GM10266 (cell line): ENCODE measurements around the gene CPE.
"Not testable (repeated sequence)": the region's sequence is repeated elsewhere in the genome, so short reads cannot be mapped to it uniquely, and the experiment has no call there.

ENCODE experiments used
- DNase-seq: peaks from one replicate; pipeline ENCODE4 v3.0.0; 2012; ENCODE audit errors: extremely low spot score
- TF ChIP-seq, protein P1 (sequence below): IDR thresholded peaks from 2 replicates; pipeline ENCODE4 v1.5.1; 2012; ENCODE audit warnings: mild to moderate bottlenecking, low read depth; ENCODE audit not compliant: control insufficient read depth, insufficient read depth; ENCODE audit errors: missing control alignments

CPE gene

DNA sequence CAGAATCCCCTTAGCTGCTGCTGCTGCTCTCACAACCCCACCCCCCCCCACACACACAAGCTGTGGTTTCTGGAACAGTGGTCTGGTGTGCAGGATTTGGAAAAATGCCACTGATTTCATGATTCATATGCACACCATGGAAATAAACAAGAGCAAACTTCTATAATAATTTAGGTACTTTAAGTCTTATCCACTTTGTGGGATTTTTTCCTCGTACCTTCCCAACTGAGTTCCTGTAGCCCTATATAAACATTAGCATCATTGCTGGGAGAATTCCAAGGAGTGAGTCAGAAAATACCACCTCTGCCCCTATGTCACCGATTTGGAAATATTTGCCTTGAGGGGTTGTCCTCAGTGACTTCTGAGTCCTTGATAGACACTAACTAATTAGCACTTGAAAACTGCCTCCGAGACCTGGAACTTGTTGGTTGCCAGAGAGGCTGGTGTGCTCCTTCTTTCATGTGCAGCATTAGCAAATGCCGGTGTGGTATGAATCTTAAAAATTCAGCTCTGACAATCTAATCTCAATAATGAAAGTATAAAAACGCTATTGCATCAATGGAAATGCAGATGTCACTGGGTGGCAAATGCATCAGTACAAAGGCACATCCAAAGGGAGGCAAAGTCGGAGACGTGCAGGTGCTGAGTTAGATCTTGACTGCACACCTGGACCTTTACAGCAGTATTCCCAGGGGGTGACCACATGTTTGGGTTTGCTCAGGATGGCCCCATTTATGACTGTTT is 61.8 kb downstream of the CPE start:
- no peak for DNase-seq
- TF ChIP-seq, protein P1, sequence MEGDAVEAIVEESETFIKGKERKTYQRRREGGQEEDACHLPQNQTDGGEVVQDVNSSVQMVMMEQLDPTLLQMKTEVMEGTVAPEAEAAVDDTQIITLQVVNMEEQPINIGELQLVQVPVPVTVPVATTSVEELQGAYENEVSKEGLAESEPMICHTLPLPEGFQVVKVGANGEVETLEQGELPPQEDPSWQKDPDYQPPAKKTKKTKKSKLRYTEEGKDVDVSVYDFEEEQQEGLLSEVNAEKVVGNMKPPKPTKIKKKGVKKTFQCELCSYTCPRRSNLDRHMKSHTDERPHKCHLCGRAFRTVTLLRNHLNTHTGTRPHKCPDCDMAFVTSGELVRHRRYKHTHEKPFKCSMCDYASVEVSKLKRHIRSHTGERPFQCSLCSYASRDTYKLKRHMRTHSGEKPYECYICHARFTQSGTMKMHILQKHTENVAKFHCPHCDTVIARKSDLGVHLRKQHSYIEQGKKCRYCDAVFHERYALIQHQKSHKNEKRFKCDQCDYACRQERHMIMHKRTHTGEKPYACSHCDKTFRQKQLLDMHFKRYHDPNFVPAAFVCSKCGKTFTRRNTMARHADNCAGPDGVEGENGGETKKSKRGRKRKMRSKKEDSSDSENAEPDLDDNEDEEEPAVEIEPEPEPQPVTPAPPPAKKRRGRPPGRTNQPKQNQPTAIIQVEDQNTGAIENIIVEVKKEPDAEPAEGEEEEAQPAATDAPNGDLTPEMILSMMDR, result no peak

DNA sequence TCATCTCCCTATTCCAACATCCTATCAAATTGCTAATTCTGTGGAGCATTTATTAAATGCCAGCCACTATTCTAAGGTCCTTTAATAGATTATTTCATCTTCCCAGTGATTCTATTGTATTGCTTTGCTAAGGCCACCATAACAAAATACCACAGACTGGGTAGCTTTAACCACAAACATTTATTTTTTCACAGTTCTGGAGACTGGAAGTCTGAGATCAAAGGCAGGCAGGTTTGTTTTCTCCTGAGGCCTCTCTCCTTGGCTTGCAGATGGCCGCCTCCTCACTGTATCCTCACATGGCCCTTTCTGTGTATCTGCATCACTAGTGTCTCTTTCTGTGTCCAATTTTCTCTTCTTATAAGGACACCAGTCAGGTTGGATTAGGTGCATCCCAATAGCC is 64.5 kb downstream of the CPE start:
- DNase-seq, result no peak
- TF ChIP-seq, protein P1, result no peak

DNA sequence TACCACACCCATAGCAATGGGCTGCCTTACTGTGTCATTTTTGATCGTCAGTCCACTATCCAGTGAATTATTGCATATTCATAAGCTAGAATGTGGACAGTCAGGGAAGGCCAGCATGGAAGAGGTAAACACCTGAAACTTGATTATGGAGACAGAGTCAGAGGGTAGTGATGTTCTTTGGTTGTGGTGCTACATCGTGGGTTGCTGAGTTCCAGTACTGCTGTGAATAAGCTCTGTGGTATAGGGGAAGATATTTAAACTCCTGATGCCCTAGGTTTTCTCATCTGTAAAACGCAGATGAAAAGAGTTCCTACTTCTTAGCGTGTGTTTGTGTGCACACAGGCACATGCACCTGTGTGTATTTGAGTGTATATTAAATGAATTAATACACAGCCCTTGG is 69.9 kb downstream of the CPE start:
- TF ChIP-seq, protein P1, result no peak
- DNase-seq, result no peak

- no peak for DNase-seq
- TF ChIP-seq, protein P1, result no peak
These were observed 70.5 kb downstream of the CPE start for GRCh38 chr4:165449333-165449732.

DNA sequence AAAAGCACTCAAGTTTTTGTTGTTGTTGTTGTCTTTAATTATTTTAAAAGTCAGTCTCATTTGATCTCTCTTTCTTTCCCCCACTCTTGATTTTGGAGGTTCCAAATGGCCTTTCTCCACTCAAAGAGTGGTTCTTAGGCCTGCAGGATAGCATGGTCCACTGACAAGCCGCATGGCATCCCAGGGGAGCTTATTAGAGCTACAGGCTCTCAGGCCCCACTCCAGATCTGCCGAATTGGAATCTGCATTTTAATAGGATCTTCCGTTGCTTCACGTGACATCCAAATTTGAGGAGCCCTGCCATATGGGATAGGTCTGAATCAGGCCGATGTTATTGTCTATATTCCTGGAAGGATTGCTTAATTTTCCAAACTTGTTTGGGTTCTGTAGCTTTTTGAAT is 72.1 kb downstream of the CPE start:
- DNase-seq, result no peak
- TF ChIP-seq, protein P1, result no peak

GRCh38 chr4:165453140-165453539 is 74.3 kb downstream of the CPE start:
- DNase-seq, result not testable (repeated sequence)

GRCh38 chr4:165454426-165454825 is 75.6 kb downstream of the CPE start:
- no peak for DNase-seq
- TF ChIP-seq, protein P1, result no peak

DNA sequence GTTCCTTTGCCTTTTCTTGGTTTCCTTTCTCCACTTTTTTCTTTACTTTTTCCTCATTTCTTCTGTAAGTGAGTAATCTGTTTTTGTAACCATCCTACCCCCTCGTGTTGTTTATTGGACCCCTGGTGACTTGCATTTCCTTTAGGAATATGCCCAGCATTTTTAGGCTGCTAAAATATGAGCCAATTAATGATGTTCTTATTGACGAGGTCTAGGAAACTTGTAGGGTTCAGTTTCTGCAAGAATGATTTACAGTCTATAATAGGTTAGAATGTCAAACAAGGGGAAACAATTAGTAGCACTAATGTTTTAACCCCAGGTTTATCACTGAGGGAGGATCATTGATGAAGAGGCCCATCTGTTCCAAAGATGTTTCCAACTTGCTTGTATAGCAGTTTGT is 79.0 kb downstream of the CPE start:
- TF ChIP-seq, protein P1, result no peak
- DNase-seq, result no peak
